Measurements from ENCODE around the gene PNMA6A. TPM values are rescaled to one million over a fixed set of nuclear protein-coding genes. Genes with fewer than 3 reads are reported as not detected.
A peak's percentile ranks its signal among the peaks of the same experiment; 100 is the strongest.

PNMA6A gene
- total and polyA plus RNA-seq, 2 of the 13 experiments (the other 11 are each of a cell fraction or from before 2014, with no cell fraction given): 0.11 to 0.66 TPM

DNA sequence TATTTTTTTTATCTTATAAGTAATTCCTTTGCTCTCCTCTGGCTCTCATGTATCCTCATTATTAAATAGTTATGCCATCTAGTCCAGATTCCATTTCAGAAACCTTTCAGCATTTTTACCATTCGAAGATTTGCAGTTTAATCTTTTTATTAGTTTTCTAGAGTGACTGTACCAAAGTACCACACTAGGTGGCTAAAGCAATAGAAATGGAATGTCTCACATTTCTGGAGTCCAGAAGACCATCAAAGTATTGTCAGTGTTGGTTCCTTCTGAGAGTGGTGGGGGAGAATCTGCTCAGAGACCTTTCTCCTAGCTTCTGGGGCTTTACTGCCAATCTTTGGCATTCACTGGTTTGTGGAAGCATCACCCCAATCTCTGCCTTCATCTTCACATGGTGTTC lies 19.7 kb upstream of the PNMA6A start:
- Histone ChIP-seq H3K9me3 (ENCODE audit: low read length) (peaks cover 16% of the 10 kb centered on the region), H3K27ac (ENCODE audit: extremely low read length, insufficient read depth, low read length) (no peak overlapping the region), H3K9ac (ENCODE audit: insufficient read depth, low read depth, low read length) (no peak overlapping the region), H3K27me3 (ENCODE audit: control insufficient read depth in 1 of 2, insufficient read depth in 2 of 2, low read length in 2 of 2) (no peaks in the 10 kb centered on the region), H3K79me2 (ENCODE audit: insufficient read depth, low read length) (no peaks in the 10 kb centered on the region), H3K4me2 (ENCODE audit: low read depth, low read length) (no peak overlapping the region), H2AFZ (ENCODE audit: low read length) (no peak overlapping the region), H3K4me3 (replicated peaks in 1 of 3; ENCODE audit: insufficient read depth in 1 of 3, low read depth in 2 of 3, low read length in 3 of 3) (no peak overlapping the region), H4K20me1 (ENCODE audit: insufficient read depth, low read length) (no peaks in the 10 kb centered on the region), H3K36me3 (replicated peaks in 1 of 2; ENCODE audit: control insufficient read depth in 1 of 2, insufficient read depth in 2 of 2, low read length in 2 of 2) (no peaks in the 10 kb centered on the region), H3K4me1 (ENCODE audit: insufficient read depth, low read length) (no peaks in the 10 kb centered on the region)
- no TSS peak for BruUV-seq (replicated peaks)
- intact Hi-C loops (cut with micrococcal nuclease; ENCODE audit: unreplicated experiment) (no loop called here), in situ Hi-C loops (cut with HindIII; ENCODE audit: extremely low pct_ligation_motif_present, low pct_unique_long_range_greater_than_20kb) (no loop called here)
- ChIA-PET POLR2A (no interaction called here), CTCF (ENCODE audit: low intra/inter-chr PET ratio, low total read pairs) (no interaction called here)
- DNase-seq (ENCODE audit: low spot score) (no peak), FAIRE-seq (peak; percentile 26), ATAC-seq (no peak)
- 0% methylated on average over 1 of the region's 1 CpG for WGBS (ENCODE audit: low lambda C conversion rate)
- TF ChIP-seq ZNF292 (CRISPR knock-in tag; IDR thresholded peaks at IDR 0.05; ENCODE audit: borderline replicate concordance, low read depth) (no peak), ZBTB7B (CRISPR knock-in tag; IDR thresholded peaks at IDR 0.05) (no peak), PHB2 (IDR thresholded peaks at IDR 0.05; ENCODE audit: partially characterized antibody) (no peak), ZNF260 (CRISPR knock-in tag; IDR thresholded peaks at IDR 0.05; ENCODE audit: borderline replicate concordance, low read depth) (no peak), RBFOX2 (IDR thresholded peaks at IDR 0.05; ENCODE audit: low read depth, low read length) (no peak), FOXA1 (IDR thresholded peaks at IDR 0.05) (no peak), FOXA1 (CRISPR knock-in tag; IDR thresholded peaks at IDR 0.05) (no peak), DR1 (CRISPR knock-in tag; IDR thresholded peaks at IDR 0.05) (no peak), ATM (IDR thresholded peaks at IDR 0.05; ENCODE audit: borderline replicate concordance) (no peak), SIN3A (IDR thresholded peaks at IDR 0.05; ENCODE audit: borderline replicate concordance, low read depth, low read length) (no peak)
- TF ChIP-seq, protein P1, sequence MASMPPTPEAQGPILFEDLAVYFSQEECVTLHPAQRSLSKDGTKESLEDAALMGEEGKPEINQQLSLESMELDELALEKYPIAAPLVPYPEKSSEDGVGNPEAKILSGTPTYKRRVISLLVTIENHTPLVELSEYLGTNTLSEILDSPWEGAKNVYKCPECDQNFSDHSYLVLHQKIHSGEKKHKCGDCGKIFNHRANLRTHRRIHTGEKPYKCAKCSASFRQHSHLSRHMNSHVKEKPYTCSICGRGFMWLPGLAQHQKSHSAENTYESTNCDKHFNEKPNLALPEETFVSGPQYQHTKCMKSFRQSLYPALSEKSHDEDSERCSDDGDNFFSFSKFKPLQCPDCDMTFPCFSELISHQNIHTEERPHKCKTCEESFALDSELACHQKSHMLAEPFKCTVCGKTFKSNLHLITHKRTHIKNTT (CRISPR knock-in tag; IDR thresholded peaks at IDR 0.05): no peak
- TF ChIP-seq, protein P2, sequence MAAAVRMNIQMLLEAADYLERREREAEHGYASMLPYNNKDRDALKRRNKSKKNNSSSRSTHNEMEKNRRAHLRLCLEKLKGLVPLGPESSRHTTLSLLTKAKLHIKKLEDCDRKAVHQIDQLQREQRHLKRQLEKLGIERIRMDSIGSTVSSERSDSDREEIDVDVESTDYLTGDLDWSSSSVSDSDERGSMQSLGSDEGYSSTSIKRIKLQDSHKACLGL (CRISPR knock-in tag; IDR thresholded peaks at IDR 0.05): no peak
- TF ChIP-seq, protein P3, sequence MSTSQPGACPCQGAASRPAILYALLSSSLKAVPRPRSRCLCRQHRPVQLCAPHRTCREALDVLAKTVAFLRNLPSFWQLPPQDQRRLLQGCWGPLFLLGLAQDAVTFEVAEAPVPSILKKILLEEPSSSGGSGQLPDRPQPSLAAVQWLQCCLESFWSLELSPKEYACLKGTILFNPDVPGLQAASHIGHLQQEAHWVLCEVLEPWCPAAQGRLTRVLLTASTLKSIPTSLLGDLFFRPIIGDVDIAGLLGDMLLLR (CRISPR knock-in tag; IDR thresholded peaks at IDR 0.05): no peak
- TF ChIP-seq, protein P4, sequence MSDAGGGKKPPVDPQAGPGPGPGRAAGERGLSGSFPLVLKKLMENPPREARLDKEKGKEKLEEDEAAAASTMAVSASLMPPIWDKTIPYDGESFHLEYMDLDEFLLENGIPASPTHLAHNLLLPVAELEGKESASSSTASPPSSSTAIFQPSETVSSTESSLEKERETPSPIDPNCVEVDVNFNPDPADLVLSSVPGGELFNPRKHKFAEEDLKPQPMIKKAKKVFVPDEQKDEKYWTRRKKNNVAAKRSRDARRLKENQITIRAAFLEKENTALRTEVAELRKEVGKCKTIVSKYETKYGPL (CRISPR knock-in tag; IDR thresholded peaks at IDR 0.05): no peak
